Activated CD4-positive, alpha-beta T cell treated with anti-CD3 and anti-CD28 coated beads, Interleukin-2, amount 50 U/mL, for 1 hour (primary cell): ENCODE results near the gene RFESD.

Source experiments
- DNase-seq: peaks from one replicate; pipeline ENCODE4 v3.0.0-alpha.2; 2020

RFESD gene

GRCh38 chr5:95646569-95647431 lies at the start of gene RFESD:
Gene RFESD, plus strand, starts transcription at chr5:95646777. Its CDS starts 5,495 bp downstream, at chr5:95652272.
- DNase-seq, result peak; percentile 91

DNA sequence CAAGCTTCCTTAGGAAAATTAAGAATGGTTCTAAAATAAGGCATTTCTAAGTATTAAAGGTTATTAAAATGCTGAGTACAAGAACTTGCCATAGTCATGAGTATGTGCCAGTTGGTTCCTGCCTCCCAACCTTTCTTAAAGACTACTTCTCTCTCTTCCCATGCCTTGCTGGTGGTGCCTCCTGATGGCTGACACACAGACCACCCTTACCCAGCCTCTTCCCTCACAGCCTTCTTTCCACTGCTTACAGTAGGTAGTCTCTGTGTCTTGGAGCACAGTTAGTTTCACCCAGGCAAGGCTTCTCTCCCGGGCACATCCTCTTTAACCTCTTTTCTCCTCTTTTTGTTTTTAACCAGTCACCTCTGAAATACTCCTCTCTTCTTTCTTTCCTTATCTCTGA lies 47.3 kb upstream of the RFESD start:
- DNase-seq, result no peak

- no peak for DNase-seq
Observed at GRCh38 chr5:95600557-95600956, 46.0 kb upstream of the RFESD start.

- DNase-seq, result no peak
Observed at GRCh38 chr5:95605786-95606185, 40.8 kb upstream of the RFESD start.

DNA sequence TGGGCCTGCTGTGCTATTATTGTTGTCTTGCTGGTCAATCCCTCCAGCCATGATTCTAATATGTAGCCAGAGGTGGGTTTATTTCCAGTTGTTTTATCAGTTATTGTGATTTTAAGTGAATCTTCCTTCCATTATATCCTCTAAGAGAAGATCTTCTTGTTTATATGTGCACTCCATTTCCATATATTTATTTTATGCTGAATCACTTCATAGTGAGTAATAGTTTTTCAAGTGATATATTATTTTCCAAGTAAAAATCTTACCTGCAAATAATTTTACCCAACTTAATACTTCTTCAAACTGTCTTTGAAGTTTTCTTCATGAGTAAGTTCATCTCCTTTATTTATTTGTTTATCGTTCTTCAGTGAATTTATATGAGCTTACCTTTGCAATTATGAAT lies 40.2 kb upstream of the RFESD start:
- no peak for DNase-seq

DNA sequence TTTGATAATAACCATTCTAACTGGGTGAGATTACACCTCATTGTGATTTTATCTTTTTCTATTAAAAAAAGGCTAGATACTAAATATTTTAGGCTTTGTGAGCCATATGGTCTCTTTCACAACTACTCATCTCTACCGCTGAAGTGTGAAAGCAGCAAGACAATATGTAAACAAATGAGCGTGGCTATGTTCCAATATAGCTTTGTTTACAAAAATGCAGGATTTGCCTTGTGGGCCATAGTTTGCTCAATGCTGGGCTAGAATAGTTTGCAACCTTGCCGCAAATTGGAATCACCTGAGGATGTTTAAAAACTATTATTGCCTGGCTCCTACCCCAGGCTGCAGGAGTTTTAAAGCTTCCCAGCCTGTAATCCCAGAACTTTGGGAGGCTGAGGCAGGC lies 36.9 kb upstream of the RFESD start:
- DNase-seq, result no peak

DNA sequence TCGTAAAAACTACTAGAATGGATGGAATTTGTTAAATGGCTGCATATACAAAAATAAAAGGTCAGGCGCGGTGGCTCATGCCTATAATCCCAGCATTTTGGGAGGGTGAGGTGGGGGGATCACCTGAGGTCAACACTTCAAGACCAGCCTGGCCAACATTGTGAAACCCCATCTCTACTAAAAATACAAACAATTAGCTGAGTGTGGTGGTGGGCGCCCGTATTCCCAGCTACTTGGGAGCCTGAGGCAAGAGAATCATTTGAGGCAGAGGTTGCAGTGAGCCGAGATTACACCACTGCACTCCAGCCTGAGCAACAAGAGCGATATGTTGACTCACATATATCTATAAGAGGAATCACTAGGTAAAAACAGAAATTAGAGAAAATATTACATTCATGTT lies 36.0 kb upstream of the RFESD start:
- no peak for DNase-seq

GRCh38 chr5:95611396-95611795 lies 35.2 kb upstream of the RFESD start:
- DNase-seq, result no peak

- DNase-seq, result no peak
Observed at GRCh38 chr5:95613514-95613913, 33.1 kb upstream of the RFESD start.

DNA sequence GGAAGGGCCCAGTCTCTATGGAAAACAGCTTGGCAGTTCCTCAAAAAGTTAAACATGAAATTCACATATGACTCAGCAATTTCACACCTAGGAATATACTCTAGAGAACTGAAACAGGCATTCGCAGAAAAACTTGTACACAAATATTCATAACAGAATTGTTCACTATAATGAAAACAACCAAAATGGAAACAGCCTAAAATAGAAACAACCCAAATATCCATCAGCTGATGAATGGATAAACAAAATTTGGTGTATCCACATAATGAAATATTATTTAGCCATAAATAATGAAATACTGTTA lies 31.5 kb upstream of the RFESD start:
- DNase-seq, result no peak

DNA sequence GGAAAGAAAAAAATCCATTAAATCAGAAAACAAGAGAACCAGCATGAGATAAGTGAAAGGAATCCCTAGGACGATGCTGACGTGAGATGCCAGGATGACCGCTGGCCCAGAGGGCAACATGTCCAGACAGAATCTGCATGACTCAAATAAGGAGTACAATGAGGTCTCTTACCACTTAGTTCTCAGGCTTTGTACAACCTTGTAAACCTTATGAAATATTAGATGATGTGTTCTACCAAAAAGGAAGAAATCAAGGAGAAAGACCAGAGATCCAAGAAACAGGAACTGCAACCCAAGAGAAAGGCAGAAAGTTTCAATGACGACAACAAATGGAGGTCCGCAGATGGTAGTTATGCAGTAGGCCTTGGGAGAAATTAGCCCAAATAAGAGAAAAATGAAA lies 29.5 kb upstream of the RFESD start:
- no peak for DNase-seq

GRCh38 chr5:95619096-95619495 lies 27.5 kb upstream of the RFESD start:
- no peak for DNase-seq

GRCh38 chr5:95619514-95620029 lies 27.0 kb upstream of the RFESD start:
- no peak for DNase-seq

DNA sequence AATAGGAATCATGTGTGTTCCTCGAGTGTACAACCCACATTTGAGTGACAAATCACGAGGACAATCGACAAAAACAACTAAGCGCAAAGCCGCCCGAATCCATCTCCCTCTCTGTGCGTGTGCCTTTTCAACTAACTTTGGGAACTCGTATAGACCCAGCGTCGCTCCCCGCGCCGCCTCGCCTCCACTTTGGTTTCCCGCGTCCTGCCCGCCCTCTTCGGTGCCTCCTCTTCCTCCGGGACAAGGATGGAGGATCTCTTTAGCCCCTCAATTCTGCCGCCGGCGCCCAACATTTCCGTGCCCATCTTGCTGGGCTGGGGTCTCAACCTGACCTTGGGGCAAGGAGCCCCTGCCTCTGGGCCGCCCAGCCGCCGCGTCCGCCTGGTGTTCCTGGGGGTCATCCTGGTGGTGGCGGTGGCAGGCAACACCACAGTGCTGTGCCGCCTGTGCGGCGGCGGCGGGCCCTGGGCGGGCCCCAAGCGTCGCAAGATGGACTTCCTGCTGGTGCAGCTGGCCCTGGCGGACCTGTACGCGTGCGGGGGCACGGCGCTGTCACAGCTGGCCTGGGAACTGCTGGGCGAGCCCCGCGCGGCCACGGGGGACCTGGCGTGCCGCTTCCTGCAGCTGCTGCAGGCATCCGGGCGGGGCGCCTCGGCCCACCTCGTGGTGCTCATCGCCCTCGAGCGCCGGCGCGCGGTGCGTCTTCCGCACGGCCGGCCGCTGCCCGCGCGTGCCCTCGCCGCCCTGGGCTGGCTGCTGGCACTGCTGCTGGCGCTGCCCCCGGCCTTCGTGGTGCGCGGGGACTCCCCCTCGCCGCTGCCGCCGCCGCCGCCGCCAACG lies 26.3 kb upstream of the RFESD start, which contains the start of gene GPR150:
TSS of gene GPR150 (plus strand) at position 58 of the 840 bp plus-strand sequence. CDS start at position 247, 189 bp downstream.
- DNase-seq, result peak; percentile 55

- peak; percentile 29 for DNase-seq
Observed at GRCh38 chr5:95620870-95621838, 25.4 kb upstream of the RFESD start.

- no peak for DNase-seq
Observed at GRCh38 chr5:95621839-95622629, 24.5 kb upstream of the RFESD start.

GRCh38 chr5:95623706-95624105 lies 22.9 kb upstream of the RFESD start:
- DNase-seq, result no peak

DNA sequence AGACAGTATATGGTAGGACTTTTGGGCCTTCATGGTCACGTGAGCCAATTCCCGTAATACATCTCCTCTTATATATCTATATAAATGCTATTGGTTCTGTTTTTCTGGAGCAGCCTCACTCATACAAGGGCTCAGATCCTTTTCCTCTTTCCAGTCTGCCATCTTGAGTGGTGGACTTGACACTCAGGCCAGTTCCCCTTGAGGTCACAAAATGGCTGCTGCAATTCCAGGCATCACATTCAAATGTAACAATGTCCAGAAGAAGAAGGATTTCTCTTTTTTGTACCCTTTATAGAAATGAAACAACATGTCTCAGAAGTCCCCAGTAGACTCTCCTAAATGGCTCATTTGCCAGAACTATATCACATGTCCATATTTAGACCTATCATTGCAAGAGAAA lies 22.2 kb upstream of the RFESD start:
- DNase-seq, result no peak

DNA sequence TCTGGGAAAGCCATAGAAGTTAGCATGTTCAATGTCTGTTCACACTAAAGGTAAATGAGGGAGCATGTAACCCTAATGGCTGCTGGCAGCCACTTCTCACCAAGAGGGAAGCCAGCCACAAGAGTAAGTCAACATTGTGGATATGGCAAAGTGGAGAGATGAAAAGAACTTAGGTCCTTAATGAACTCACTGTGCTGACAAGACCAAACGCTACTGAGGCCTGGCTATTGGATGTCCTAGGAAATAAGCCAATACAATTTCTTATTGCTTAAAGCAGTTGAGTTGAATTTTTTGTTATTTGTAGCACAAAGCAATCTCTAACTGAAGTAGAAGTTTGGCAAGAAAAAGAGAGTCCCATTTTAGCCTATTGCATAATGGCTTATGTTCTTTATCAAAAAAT lies 19.9 kb upstream of the RFESD start:
- no peak for DNase-seq

DNA sequence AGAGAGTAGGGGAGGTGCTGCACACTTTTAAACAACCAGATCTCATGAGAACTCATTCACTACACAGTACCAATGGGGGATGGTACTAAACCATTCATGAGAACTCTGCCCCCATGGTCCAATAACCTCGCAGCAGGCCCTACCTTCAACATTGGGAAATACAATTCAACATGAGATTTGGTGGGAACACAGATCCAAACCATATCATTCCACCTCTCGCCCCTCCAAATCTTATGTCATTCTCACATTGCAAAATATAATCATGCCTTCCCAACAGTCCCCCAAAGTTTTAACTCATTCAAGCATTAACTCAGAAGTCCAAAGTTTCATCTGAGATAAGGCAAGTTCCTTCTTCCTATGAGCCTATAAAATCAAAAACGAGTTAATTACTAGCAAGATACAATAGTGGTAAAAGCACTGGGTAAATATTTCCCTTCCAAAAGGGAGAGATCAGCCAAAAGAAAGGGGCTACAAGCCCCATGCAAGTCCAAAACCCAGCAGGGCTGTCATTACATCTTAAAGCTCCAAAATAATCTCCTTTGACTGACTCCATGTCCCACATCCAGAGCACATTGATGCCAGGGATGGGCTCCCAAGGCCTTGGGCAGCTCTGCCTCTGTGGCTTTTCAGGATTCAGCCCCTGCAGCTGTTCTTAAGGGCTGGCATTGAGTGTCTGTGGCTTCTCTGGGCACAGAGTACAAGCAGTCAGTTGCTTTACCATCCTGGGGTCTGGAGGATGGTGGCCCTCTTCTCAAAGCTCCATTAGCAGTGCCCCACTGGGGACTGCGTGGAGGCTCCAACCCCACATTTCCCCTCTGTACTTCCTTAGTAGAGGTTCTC lies 18.4 kb upstream of the RFESD start:
- no peak for DNase-seq

DNA sequence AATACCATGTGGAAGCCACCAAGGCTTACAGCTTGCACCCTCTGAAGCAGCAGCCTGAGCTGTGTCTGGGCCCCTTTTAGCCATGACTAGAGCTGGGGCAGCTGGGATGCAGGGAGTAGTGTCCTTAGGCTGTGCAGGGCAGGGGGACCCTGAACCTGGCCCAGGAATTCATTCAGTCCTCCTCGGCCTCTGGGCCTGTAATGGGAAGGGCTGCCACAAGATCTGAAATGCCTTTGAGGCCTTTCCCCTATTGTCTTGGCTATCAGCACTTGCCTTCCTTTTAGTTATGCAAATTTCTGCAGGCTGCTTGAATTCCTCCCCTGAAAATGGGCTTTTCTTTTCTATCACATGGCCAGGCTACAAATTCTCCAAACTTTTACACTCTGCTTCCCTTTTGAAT lies 17.6 kb upstream of the RFESD start:
- no peak for DNase-seq
